Osteoblast (primary cell): ENCODE data around the gene ZNF780B. TPM values are rescaled to one million over a fixed set of nuclear protein-coding genes. Genes with fewer than 3 reads are reported as not detected.

Experiments used
- DNase-seq: peaks from one replicate; pipeline ENCODE4 v3.0.0; 2011; ENCODE audit warnings: low spot score, mixed read lengths; ENCODE audit not compliant: insufficient read length; ENCODE audit errors: missing footprints
- H2AFZ ChIP-seq: 2 replicates; pipeline ENCODE4 v1.6.0; 2011; ENCODE audit warnings: mild to moderate bottlenecking, low read length
- H3K27ac ChIP-seq: 2 replicates; pipeline ENCODE4 v1.5.1; 2011; ENCODE audit warnings: mild to moderate bottlenecking, low read depth, low read length, moderate library complexity
- H3K27me3 ChIP-seq: 2 replicates; pipeline ENCODE4 v1.6.0; 2012; ENCODE audit warnings: mild to moderate bottlenecking, control low read depth, inconsistent platforms, low read length, moderate library complexity; ENCODE audit not compliant: insufficient read depth
- H3K36me3 ChIP-seq: 2 replicates; pipeline ENCODE4 v1.5.1; 2011; ENCODE audit warnings: mild to moderate bottlenecking, low read length, control low read depth, moderate library complexity; ENCODE audit not compliant: insufficient read depth
- H3K4me1 ChIP-seq: 2 replicates; pipeline ENCODE4 v1.5.1; 2011; ENCODE audit warnings: mild to moderate bottlenecking, low read length, control low read depth, moderate library complexity; ENCODE audit not compliant: insufficient read depth
- H3K4me2 ChIP-seq: 2 replicates; pipeline ENCODE4 v1.6.0; 2011; ENCODE audit warnings: mild to moderate bottlenecking, low read length; ENCODE audit not compliant: insufficient read depth
- H3K4me3 ChIP-seq: fragments of 200-600 bp; sonication (generic); 3 replicates; pipeline ENCODE4 v1.5.1; 2012; ENCODE audit warnings: mild to moderate bottlenecking, low read length, inconsistent platforms; ENCODE audit not compliant: insufficient read depth
- H3K79me2 ChIP-seq: 2 replicates; pipeline ENCODE4 v1.6.0; 2012; ENCODE audit warnings: mild to moderate bottlenecking, low read length, control low read depth, inconsistent platforms; ENCODE audit not compliant: insufficient read depth
- H3K9me3 ChIP-seq: 2 replicates; pipeline ENCODE4 v1.5.1; 2011; ENCODE audit warnings: low read depth, low read length, control low read depth
- H4K20me1 ChIP-seq: 2 replicates; pipeline ENCODE4 v1.6.0; 2012; ENCODE audit warnings: mild to moderate bottlenecking, low read length, control low read depth; ENCODE audit not compliant: insufficient read depth
- CTCF ChIP-seq: IDR thresholded peaks from 2 replicates; pipeline ENCODE4 v1.5.1; 2011; ENCODE audit warnings: mild to moderate bottlenecking, low read depth, low read length, moderate library complexity; ENCODE audit errors: extremely low read depth
- total RNA-seq: library from RNA; depleted of rRNA; stranded (reverse); fragments of >200 nt; gene quantifications from 2 replicates; pipeline ENCODE4 v1.2.3, GENCODE V29; 2012

ZNF780B gene
- total RNA-seq: 14.5 and 17.1 TPM in 2 replicates

- peaks cover 12% of the 10 kb centered on the region for H3K4me1 ChIP-seq
- peaks cover 3% of the 10 kb centered on the region for H3K9me3 ChIP-seq
- no peaks in the 10 kb centered on the region for H4K20me1 ChIP-seq
- no peak for TF ChIP-seq CTCF
- H3K36me3 ChIP-seq: no peaks in the 10 kb centered on the region
- H3K4me2 ChIP-seq: peak within 1 kb of the TSS; percentile 98
- H3K27me3 ChIP-seq: no peaks in the 10 kb centered on the region
- peak within 1 kb of the TSS; percentile 99 for H2AFZ ChIP-seq
- peak within 1 kb of the TSS; percentile 59 for H3K27ac ChIP-seq
- DNase-seq: peak; percentile 87
- peak within 1 kb of the TSS; percentile 96 for H3K4me3 ChIP-seq
- H3K79me2 ChIP-seq: peaks cover 46% of the 10 kb centered on the region
Measured at GRCh38 chr19:40055832-40056504, at the start of gene ZNF780B. TSS of gene ZNF780B (minus strand) at chr19:40056231. CDS start at chr19:40050332, 5,899 bp downstream.

DNA sequence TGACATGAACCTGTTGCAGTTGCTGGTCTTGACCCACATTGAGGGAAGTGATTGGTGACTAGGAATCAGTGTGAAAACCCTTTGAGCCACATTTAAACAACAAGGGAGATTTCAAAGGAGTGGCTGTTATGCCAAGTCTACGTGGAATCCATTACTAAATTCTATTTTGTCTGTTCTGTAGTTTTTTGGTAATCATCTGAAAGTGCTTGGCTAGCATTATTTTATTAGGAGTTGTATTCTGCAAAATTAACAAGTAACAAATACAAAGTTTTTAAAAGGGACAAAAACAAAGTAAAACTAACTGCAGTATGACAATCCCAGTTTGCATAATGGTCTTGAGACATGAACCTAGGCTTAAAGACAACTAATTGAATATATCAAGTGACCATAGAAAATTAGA is 48.7 kb upstream of the ZNF780B start:
- no peaks in the 10 kb centered on the region for H3K4me1 ChIP-seq
- H3K36me3 ChIP-seq: no peaks in the 10 kb centered on the region
- H3K4me3 ChIP-seq: no peak overlapping the region
- H2AFZ ChIP-seq: no peak overlapping the region
- no peak overlapping the region for H3K27ac ChIP-seq
- H3K27me3 ChIP-seq: no peaks in the 10 kb centered on the region
- H3K4me2 ChIP-seq: no peak overlapping the region
- H3K79me2 ChIP-seq: no peaks in the 10 kb centered on the region
- H3K9me3 ChIP-seq: no peaks in the 10 kb centered on the region
- TF ChIP-seq CTCF: no peak
- no peaks in the 10 kb centered on the region for H4K20me1 ChIP-seq
- DNase-seq: peak; percentile 58

DNA sequence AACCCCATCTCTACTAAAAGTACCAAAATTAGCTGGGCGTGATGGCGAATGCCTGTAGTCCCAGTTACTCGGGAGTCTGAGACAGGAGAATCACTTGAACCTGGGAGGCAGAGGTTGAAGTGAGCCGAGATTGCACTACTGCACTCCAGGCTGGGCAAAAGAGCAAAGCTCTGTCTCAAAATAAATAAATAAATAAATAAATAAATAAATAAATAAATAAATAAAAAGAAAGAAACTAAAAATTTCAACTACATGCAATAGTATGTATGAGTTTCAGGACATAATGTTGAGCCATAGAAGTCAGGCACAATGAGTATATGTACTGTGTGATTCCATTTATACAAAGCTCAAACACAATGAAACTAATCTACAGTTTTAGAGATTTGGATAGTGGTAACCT is 47.6 kb upstream of the ZNF780B start:
- Histone ChIP-seq H3K36me3 (no peaks in the 10 kb centered on the region), H3K27me3 (no peaks in the 10 kb centered on the region), H2AFZ (no peak overlapping the region), H3K4me1 (no peaks in the 10 kb centered on the region), H3K9me3 (no peaks in the 10 kb centered on the region), H3K4me3 (no peak overlapping the region), H3K27ac (no peak overlapping the region), H4K20me1 (no peaks in the 10 kb centered on the region), H3K79me2 (no peaks in the 10 kb centered on the region), H3K4me2 (no peak overlapping the region)
- no peak for TF ChIP-seq CTCF
- no peak for DNase-seq

GRCh38 chr19:40101813-40102212 is 45.8 kb upstream of the ZNF780B start:
- Histone ChIP-seq H3K27ac (no peak overlapping the region), H3K9me3 (no peaks in the 10 kb centered on the region)

More at GRCh38 chr19:40101813-40102212, 45.8 kb upstream of the ZNF780B start:
- Histone ChIP-seq H3K4me2 (no peak overlapping the region), H3K4me3 (no peak overlapping the region), H4K20me1 (no peaks in the 10 kb centered on the region), H3K36me3 (no peaks in the 10 kb centered on the region), H3K4me1 (no peaks in the 10 kb centered on the region), H2AFZ (no peak overlapping the region), H3K79me2 (no peaks in the 10 kb centered on the region), H3K27me3 (no peaks in the 10 kb centered on the region)
- TF ChIP-seq CTCF: no peak
- DNase-seq: no peak
